OCI-LY1 (cell line): ENCODE data around the gene SPATA2L.

ENCODE experiments used
- H2AFZ ChIP-seq: fragments of 200-600 bp; sonication (generic), shearing (Covaris generic); 2 replicates; pipeline ENCODE4 v1.6.0; 2014; ENCODE audit warnings: antibody characterized with exemption, mild to moderate bottlenecking, low read length
- H3F3A ChIP-seq: fragments of 200-600 bp; sonication (generic), shearing (Covaris generic); 2 replicates; pipeline ENCODE4 v1.6.0; 2014; ENCODE audit warnings: mild to moderate bottlenecking, antibody characterized with exemption, low read length, moderate library complexity; ENCODE audit not compliant: insufficient read depth
- H3K27ac ChIP-seq: fragments of 200-600 bp; sonication (generic); 2 replicates; pipeline ENCODE4 v1.5.1; 2014; ENCODE audit warnings: low read length, mixed run types, mild to moderate bottlenecking, low read depth; ENCODE audit not compliant: poor library complexity, severe bottlenecking
- H3K27me3 ChIP-seq: fragments of 200-600 bp; sonication (generic); 2 replicates; pipeline ENCODE4 v1.6.0; 2014; ENCODE audit warnings: antibody characterized with exemption, mild to moderate bottlenecking, low read length, moderate library complexity; ENCODE audit not compliant: insufficient read depth
- H3K36me3 ChIP-seq: fragments of 200-600 bp; sonication (generic); 2 replicates; pipeline ENCODE4 v1.6.1; 2014; ENCODE audit warnings: mild to moderate bottlenecking, antibody characterized with exemption, low read length, moderate library complexity, mixed read lengths; ENCODE audit not compliant: insufficient read depth
- H3K4me1 ChIP-seq: fragments of 200-600 bp; sonication (generic); 2 replicates; pipeline ENCODE4 v1.5.1; 2014; ENCODE audit warnings: mild to moderate bottlenecking, low read length, moderate library complexity; ENCODE audit not compliant: insufficient read depth, severe bottlenecking
- H3K4me2 ChIP-seq: fragments of 200-600 bp; sonication (generic), shearing (Covaris generic); 2 replicates; pipeline ENCODE4 v1.6.1; 2014; ENCODE audit warnings: low read length
- H3K4me3 ChIP-seq: fragments of 200-600 bp; sonication (generic); 2 replicates; pipeline ENCODE4 v1.5.1; 2014; ENCODE audit warnings: low read length, low read depth, mild to moderate bottlenecking, mixed read lengths; ENCODE audit not compliant: poor library complexity, severe bottlenecking
- H3K79me2 ChIP-seq: fragments of 200-600 bp; shearing (Covaris generic); 2 replicates; pipeline ENCODE4 v1.6.1; 2016; ENCODE audit warnings: mixed run types, low read length, mixed read lengths; ENCODE audit not compliant: insufficient read depth
- H3K9ac ChIP-seq: fragments of 200-600 bp; sonication (generic), shearing (Covaris generic); 2 replicates; pipeline ENCODE4 v1.6.1; 2014; ENCODE audit warnings: mild to moderate bottlenecking, low read length, mixed read lengths
- H3K9me2 ChIP-seq: fragments of 200-600 bp; sonication (generic), shearing (Covaris generic); 2 replicates; pipeline ENCODE4 v1.6.1; 2014; ENCODE audit warnings: low read depth, mild to moderate bottlenecking, low read length, mixed read lengths
- H3K9me3 ChIP-seq: fragments of 200-600 bp; shearing (Covaris generic); 2 replicates; pipeline ENCODE4 v1.6.1; 2014; ENCODE audit warnings: low read length, mixed read lengths
- H4K20me1 ChIP-seq: fragments of 200-600 bp; sonication (generic), shearing (Covaris generic); 2 replicates; pipeline ENCODE4 v1.6.0; 2016; ENCODE audit warnings: mild to moderate bottlenecking, low read length; ENCODE audit not compliant: insufficient read depth
- CTCF ChIP-seq: fragments of 200-600 bp; sonication (generic), shearing (Covaris generic); IDR thresholded peaks from 2 replicates; pipeline ENCODE4 v1.5.1; 2017; ENCODE audit warnings: mild to moderate bottlenecking, antibody characterized with exemption, low read length, moderate library complexity, mixed read lengths
- EZH2 ChIP-seq: fragments of 200-600 bp; sonication (generic), shearing (Covaris generic); IDR thresholded peaks from 2 replicates; pipeline ENCODE4 v1.8.0; 2017; ENCODE audit warnings: borderline replicate concordance, mixed run types, mild to moderate bottlenecking, antibody characterized with exemption, low read length, moderate library complexity, mixed read lengths

SPATA2L gene

GRCh38 chr16:89748076-89748475 is 46.6 kb upstream of the SPATA2L start:
- Histone ChIP-seq H3K9ac (no peak overlapping the region), H3F3A (no peaks in the 10 kb centered on the region), H3K27me3 (no peaks in the 10 kb centered on the region), H3K79me2 (no peaks in the 10 kb centered on the region), H3K9me2 (no peaks in the 10 kb centered on the region), H3K4me1 (no peaks in the 10 kb centered on the region), H2AFZ (no peak overlapping the region), H3K27ac (no peak overlapping the region), H4K20me1 (no peaks in the 10 kb centered on the region), H3K9me3 (no peaks in the 10 kb centered on the region), H3K4me3 (no peak overlapping the region), H3K4me2 (no peak overlapping the region), H3K36me3 (peaks cover 92% of the 10 kb centered on the region)
- TF ChIP-seq EZH2, result no peak
- TF ChIP-seq CTCF, result no peak

- no peak overlapping the region for H3K27ac ChIP-seq
- H3K4me3 ChIP-seq, result no peak overlapping the region
- no peaks in the 10 kb centered on the region for H3F3A ChIP-seq
- H3K4me1 ChIP-seq, result no peaks in the 10 kb centered on the region
- H2AFZ ChIP-seq, result no peak overlapping the region
- no peak overlapping the region for H3K9ac ChIP-seq
- H3K36me3 ChIP-seq, result peaks cover 97% of the 10 kb centered on the region
- H3K79me2 ChIP-seq, result no peaks in the 10 kb centered on the region
- H3K9me2 ChIP-seq, result no peaks in the 10 kb centered on the region
- TF ChIP-seq EZH2 (no peak), CTCF (no peak)
- no peaks in the 10 kb centered on the region for H3K27me3 ChIP-seq
- no peaks in the 10 kb centered on the region for H4K20me1 ChIP-seq
- H3K4me2 ChIP-seq, result no peak overlapping the region
- no peaks in the 10 kb centered on the region for H3K9me3 ChIP-seq
Measured at GRCh38 chr16:89746043-89746442, 44.5 kb upstream of the SPATA2L start.

- Histone ChIP-seq H3K36me3 (peaks cover 97% of the 10 kb centered on the region), H3K9ac (no peak overlapping the region), H3K79me2 (no peaks in the 10 kb centered on the region), H3K4me2 (no peak overlapping the region), H3K9me2 (no peaks in the 10 kb centered on the region), H4K20me1 (no peaks in the 10 kb centered on the region), H3F3A (no peaks in the 10 kb centered on the region), H3K9me3 (no peaks in the 10 kb centered on the region), H3K4me3 (no peak overlapping the region), H3K27ac (no peak overlapping the region), H3K4me1 (no peaks in the 10 kb centered on the region), H3K27me3 (no peaks in the 10 kb centered on the region), H2AFZ (no peak overlapping the region)
- TF ChIP-seq EZH2 (no peak), CTCF (no peak)
Measured at GRCh38 chr16:89744813-89745212, 43.3 kb upstream of the SPATA2L start.
